ENCODE data around the gene RPL9.
A peak's percentile ranks its signal among the peaks of the same experiment; 100 is the strongest.
"Not testable (repeated sequence)": the region's sequence is repeated elsewhere in the genome, so short reads cannot be mapped to it uniquely, and the experiment has no call there.

Gene RPL9

DNA sequence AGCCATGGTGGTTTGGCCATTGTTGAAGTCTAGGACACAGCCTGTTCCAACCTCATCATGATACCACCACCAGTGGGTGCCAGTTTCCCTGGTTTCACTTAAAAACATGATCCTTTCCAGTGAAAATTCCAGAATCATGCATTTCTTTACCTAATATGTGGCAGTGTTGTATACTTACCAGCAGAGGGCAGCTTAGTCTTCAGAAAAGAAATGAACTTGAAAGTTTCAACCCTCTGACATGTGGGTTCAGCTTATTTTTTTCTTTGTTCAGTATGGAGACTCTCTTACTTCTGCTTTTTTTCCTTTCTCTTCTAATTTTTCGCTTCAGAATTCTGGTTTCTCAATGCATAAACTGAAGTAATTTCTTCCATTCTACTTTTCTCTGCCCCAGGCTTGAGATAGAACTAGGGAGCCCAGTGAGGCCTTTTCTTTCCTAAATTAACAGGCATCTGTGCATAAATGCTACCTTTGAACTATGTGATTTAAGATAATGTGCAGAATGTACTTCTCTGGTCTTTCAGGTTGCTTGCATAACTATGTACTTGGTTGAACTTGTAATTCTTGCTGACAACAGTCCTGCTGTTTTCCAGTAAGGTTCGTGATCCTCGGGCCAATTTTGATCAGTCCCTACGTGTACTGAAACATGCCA, 10.8 kb upstream of the RPL9 start:
- TF ChIP-seq, protein P1, sequence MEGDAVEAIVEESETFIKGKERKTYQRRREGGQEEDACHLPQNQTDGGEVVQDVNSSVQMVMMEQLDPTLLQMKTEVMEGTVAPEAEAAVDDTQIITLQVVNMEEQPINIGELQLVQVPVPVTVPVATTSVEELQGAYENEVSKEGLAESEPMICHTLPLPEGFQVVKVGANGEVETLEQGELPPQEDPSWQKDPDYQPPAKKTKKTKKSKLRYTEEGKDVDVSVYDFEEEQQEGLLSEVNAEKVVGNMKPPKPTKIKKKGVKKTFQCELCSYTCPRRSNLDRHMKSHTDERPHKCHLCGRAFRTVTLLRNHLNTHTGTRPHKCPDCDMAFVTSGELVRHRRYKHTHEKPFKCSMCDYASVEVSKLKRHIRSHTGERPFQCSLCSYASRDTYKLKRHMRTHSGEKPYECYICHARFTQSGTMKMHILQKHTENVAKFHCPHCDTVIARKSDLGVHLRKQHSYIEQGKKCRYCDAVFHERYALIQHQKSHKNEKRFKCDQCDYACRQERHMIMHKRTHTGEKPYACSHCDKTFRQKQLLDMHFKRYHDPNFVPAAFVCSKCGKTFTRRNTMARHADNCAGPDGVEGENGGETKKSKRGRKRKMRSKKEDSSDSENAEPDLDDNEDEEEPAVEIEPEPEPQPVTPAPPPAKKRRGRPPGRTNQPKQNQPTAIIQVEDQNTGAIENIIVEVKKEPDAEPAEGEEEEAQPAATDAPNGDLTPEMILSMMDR (IDR thresholded peaks at IDR 0.05; ENCODE audit: borderline replicate concordance, control extremely low read depth, extremely low read depth, insufficient read depth, missing control alignments), result peak; percentile 44
- DNase-seq (ENCODE audit: low spot score), result peak; percentile 62
- in situ Hi-C loops (cut with MboI; ENCODE audit: low sequenced_read_pairs, unreplicated experiment), result loop anchor here (10.0 kb wide), 1 partner anchor 505 kb away; the partner anchor contains the start of gene PDS5A

DNA sequence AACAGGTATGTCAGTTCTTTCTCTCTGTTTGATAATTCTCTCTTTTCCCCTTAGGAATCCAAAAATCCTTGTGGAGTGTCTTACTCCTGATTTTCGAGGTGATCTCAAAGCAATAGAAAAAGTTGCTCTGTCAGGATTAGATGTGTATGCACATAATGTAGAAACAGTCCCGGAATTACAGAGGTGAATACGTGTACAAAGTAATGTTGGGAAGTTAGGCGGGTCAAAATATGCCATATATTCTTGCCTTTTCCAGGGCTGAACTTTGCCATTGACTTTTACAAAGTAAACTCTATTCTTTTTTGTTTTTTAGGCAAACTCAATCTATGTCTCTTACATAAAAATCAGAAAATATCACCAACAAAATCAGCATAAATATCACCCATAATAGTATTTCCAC, 8.7 kb upstream of the RPL9 start:
- in situ Hi-C loops (cut with MboI; ENCODE audit: low sequenced_read_pairs, unreplicated experiment), result no loop called here
- DNase-seq (ENCODE audit: low spot score), result no peak
- TF ChIP-seq, protein P1 (IDR thresholded peaks at IDR 0.05; ENCODE audit: borderline replicate concordance, control extremely low read depth, extremely low read depth, insufficient read depth, missing control alignments), result no peak

DNA sequence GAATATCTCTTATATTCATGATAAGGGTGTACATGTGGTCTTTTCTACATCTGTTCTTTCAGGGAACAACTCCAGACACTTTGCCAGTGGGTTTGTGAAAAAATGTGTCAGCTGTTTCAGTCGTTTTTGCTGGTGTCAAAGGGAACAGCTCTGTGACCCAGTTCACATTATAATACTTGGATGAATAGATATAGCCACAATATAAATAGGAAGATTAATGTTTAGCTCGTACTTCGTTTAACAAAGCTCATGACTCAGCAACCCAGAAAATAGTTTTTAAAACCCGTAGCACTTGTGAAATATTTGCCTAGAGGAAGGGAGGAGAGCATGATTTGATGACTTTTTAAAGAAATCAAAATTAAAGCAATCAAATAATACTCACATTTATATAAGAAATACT, 8.0 kb upstream of the RPL9 start:
- DNase-seq (ENCODE audit: low spot score), result no peak
- TF ChIP-seq, protein P1 (IDR thresholded peaks at IDR 0.05; ENCODE audit: borderline replicate concordance, control extremely low read depth, extremely low read depth, insufficient read depth, missing control alignments), result no peak
- in situ Hi-C loops (cut with MboI; ENCODE audit: low sequenced_read_pairs, unreplicated experiment), result no loop called here

DNA sequence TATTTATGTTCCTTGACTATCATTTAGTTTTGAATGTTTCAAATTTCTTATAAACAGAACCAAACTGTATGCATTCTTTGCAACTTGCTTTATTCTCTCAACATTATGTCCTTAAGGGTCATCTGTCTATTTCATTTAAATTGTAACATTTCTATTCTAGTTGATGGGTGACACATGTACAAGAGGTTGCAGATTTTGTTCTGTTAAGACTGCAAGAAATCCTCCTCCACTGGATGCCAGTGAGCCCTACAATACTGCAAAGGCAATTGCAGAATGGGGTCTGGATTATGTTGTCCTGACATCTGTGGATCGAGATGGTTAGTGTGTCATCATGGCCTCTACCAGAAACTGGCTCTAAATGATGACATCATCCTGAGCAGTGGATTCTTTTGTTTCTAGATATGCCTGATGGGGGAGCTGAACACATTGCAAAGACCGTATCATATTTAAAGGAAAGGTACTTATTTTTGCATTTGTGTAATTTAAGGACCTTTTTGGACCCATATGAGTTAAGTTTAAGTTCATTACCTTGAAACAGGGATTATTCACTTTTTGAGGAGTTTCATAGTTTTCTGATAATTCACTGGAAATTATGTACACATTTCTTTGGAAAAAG, 6.3 kb upstream of the RPL9 start:
- no peak for DNase-seq (ENCODE audit: low spot score)
- TF ChIP-seq, protein P1 (IDR thresholded peaks at IDR 0.05; ENCODE audit: borderline replicate concordance, control extremely low read depth, extremely low read depth, insufficient read depth, missing control alignments), result no peak
- in situ Hi-C loops (cut with MboI; ENCODE audit: low sequenced_read_pairs, unreplicated experiment), result no loop called here

DNA sequence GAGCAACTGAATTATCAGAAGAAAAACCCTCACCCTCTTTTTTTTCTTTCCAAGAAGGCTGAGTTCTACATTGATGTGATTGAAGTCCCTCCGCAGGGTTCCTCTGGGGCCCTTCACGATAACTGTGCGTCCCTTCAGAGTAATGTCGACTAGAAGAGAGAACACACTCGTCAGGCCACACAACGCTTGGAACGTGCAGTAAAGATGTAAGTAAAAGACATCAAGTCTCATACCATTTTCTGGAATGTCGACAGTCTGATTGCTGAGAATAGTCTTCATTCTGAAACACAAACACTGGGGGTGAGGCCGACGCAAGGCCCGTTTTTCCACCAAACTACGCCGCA, 589 bp downstream of the RPL9 start:
- in situ Hi-C loops (cut with MboI; ENCODE audit: low sequenced_read_pairs, unreplicated experiment); DNase-seq (ENCODE audit: low spot score): not testable (repeated sequence)

DNA sequence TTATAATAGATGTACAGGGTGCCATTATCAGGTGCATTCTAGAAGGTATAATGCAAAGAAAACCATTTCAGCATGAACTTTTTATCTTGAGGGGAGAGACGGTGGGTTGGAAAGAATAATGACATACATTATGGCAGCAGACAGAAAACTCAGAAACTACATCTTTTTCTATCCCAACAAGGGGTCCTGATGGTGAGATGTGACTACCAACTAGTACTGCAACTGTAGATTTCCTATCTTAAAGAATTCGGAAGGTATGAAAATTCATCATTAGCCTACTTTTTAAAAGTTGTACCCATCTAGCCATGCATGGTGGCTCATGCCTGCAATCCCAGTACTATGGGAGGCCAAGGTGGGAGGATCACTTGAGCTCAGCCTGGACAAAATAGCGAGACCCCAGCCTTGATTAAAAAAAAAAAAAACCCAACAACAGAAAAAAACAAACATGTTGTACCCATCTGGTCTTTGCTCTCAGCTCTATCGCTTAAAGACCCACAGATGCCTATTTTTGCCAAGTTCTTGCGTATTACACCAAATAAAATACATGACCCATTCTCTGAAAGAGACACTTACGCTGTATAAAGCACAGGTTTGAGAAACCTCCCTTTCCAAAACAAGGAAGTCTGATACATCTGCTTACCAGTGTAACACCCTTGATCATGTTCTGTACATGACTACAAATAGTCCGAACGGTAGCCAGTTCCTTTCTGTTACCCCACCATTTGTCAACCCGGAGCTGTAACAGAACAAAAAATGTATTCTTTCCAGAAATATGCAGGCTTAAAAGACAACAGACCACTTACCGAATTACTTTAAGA, 1.6 kb downstream of the RPL9 start:
- TF ChIP-seq, protein P1 (IDR thresholded peaks at IDR 0.05; ENCODE audit: borderline replicate concordance, control extremely low read depth, extremely low read depth, insufficient read depth, missing control alignments), result no peak
- no peak for DNase-seq (ENCODE audit: low spot score)
- in situ Hi-C loops (cut with MboI; ENCODE audit: low sequenced_read_pairs, unreplicated experiment), result no loop called here

DNA sequence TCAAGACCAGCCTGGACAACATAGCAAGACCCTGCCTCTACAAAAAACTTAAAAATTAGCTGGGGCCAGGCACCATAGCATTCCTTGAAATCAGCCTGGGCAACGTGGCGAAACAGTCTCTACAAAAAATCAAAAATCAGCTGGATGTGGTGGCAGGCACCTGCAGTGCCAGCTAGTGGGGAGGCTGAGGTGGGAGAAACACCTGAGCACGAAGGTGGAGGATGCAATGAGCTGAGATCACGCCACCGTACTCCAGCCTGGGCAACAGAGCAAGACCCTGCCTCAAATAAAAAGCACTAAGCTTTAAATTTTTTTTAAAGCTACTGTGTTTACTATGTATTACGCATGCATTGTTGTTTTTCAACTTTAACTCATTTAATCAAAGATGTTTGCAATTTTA, 3.2 kb downstream of the RPL9 start:
- DNase-seq (ENCODE audit: low spot score), result no peak
- TF ChIP-seq, protein P1 (IDR thresholded peaks at IDR 0.05; ENCODE audit: borderline replicate concordance, control extremely low read depth, extremely low read depth, insufficient read depth, missing control alignments), result no peak
- in situ Hi-C loops (cut with MboI; ENCODE audit: low sequenced_read_pairs, unreplicated experiment), result no loop called here
